Activated effector memory CD4-positive, alpha-beta T cell treated with anti-CD3 and anti-CD28 coated beads, Interleukin-2, amount 50 U/mL, for 16 hours (primary cell): Measurements from ENCODE around the gene PSMD13.

Experiments
- DNase-seq: peaks from one replicate; pipeline ENCODE4 v3.0.0-alpha.2; 2020

The PSMD13 gene

GRCh38 chr11:290621-291231 is 54.0 kb downstream of the PSMD13 start:
- DNase-seq: peak; percentile 63

- DNase-seq: peak; percentile 61
These were observed 54.8 kb downstream of the PSMD13 start for GRCh38 chr11:291281-292210.

GRCh38 chr11:292211-293121 is 55.7 kb downstream of the PSMD13 start:
- peak; percentile 61 for DNase-seq

- peak; percentile 63 for DNase-seq
These were observed 56.6 kb downstream of the PSMD13 start for GRCh38 chr11:293271-293851.

- DNase-seq: peak; percentile 60
These were observed 57.3 kb downstream of the PSMD13 start for GRCh38 chr11:293852-294661.

- DNase-seq: peak; percentile 61
These were observed 58.0 kb downstream of the PSMD13 start for GRCh38 chr11:294780-295179.

GRCh38 chr11:295351-296170 is 58.8 kb downstream of the PSMD13 start:
- DNase-seq: peak; percentile 62

GRCh38 chr11:296171-297050 is 59.6 kb downstream of the PSMD13 start:
- DNase-seq: peak; percentile 64

- DNase-seq: no peak
These were observed 60.3 kb downstream of the PSMD13 start for GRCh38 chr11:297051-297585.

GRCh38 chr11:297586-298405 is 61.0 kb downstream of the PSMD13 start:
- DNase-seq: peak; percentile 75

GRCh38 chr11:298406-299065 is 61.8 kb downstream of the PSMD13 start:
- DNase-seq: peak; percentile 64

- peak; percentile 63 for DNase-seq
These were observed 62.5 kb downstream of the PSMD13 start, which contains the start of gene IFITM5 for GRCh38 chr11:299081-299891. IFITM5 (minus strand) TSS chr11:299526; CDS start chr11:299490, 36 bp downstream.

GRCh38 chr11:299951-300735 is 63.4 kb downstream of the PSMD13 start:
- peak; percentile 69 for DNase-seq
